ENCODE data around the gene NELL1. TPM values are rescaled to one million over a fixed set of nuclear protein-coding genes. Genes with fewer than 3 reads are reported as not detected.

NELL1 gene
- total RNA-seq, 1 experiment from 2014 or later, result 0.22 TPM

GRCh38 chr11:21343204-21343603, 673.8 kb downstream of the NELL1 start:
- Histone ChIP-seq H4K20me1 (ENCODE audit: control insufficient read depth, insufficient read depth, insufficient read length) (no peaks in the 10 kb centered on the region), H2BK15ac (ENCODE audit: low read depth, low read length) (no peak overlapping the region), H3K56ac (ENCODE audit: insufficient read length, low read depth, low read length) (no peak overlapping the region), H3T11ph (ENCODE audit: low read length) (no peak overlapping the region), H2AK5ac (ENCODE audit: insufficient read length, low read length) (no peak overlapping the region), H3K9ac (ENCODE audit: extremely low read depth, insufficient read length, low read length) (no peak overlapping the region), H3K23me2 (ENCODE audit: insufficient read length, low read depth, low read length, poor library complexity, severe bottlenecking) (no peaks in the 10 kb centered on the region), H3K18ac (ENCODE audit: insufficient read length, low read depth, low read length) (no peak overlapping the region), H3K23ac (ENCODE audit: insufficient read length, low read depth, low read length) (no peak overlapping the region), H3K4ac (ENCODE audit: low read depth, low read length) (no peak overlapping the region), H3K27ac (ENCODE audit: insufficient read length, low read depth, low read length) (no peak overlapping the region), H3K79me2 (ENCODE audit: insufficient read depth, low read length) (no peaks in the 10 kb centered on the region), H2BK120ac (ENCODE audit: low read depth, low read length, poor library complexity, severe bottlenecking) (no peak overlapping the region), H3K4me2 (ENCODE audit: insufficient read depth, insufficient read length, low read length) (no peak overlapping the region), H4K91ac (ENCODE audit: insufficient read length, low read depth, low read length) (no peak overlapping the region), H2BK5ac (ENCODE audit: insufficient read length, low read length) (no peak overlapping the region), H2BK12ac (ENCODE audit: insufficient read length, low read depth, low read length) (no peak overlapping the region), H3K4me1 (ENCODE audit: insufficient read depth, low read length) (no peaks in the 10 kb centered on the region), H2BK20ac (ENCODE audit: low read depth, low read length, poor library complexity, severe bottlenecking) (no peak overlapping the region), H3K27me3 (ENCODE audit: insufficient read depth, low read length) (no peaks in the 10 kb centered on the region), H4K8ac (replicated peaks; ENCODE audit: insufficient read length, low read depth, low read length) (no peak overlapping the region), H4K5ac (ENCODE audit: insufficient read length, low read depth, low read length) (no peak overlapping the region), H3K9me3 (ENCODE audit: control insufficient read depth, low read depth, low read length) (no peaks in the 10 kb centered on the region), H3K79me1 (ENCODE audit: insufficient read depth, low read depth, low read length, poor library complexity, severe bottlenecking) (no peaks in the 10 kb centered on the region), H2AFZ (ENCODE audit: low read length) (no peak overlapping the region), H3K14ac (ENCODE audit: insufficient read depth, low read length) (no peak overlapping the region)
- no peaks in the 10 kb centered on the region for H3K4me1 Mint-ChIP-seq
- H3K36me3 Mint-ChIP-seq (ENCODE audit: insufficient read depth in 1 of 3, low read depth in 3 of 3), result no peaks in the 10 kb centered on the region
- no peak for DNase-seq
- TF ChIP-seq CTCF (conservative IDR thresholded peaks at IDR 0.05), result no peak
- H3K9me3 Mint-ChIP-seq, result no peaks in the 10 kb centered on the region
- no peak overlapping the region for H3K4me3 Mint-ChIP-seq
- no CpG with 5 or more reads among the region's 2 CpGs for WGBS (ENCODE audit: extremely low coverage, insufficient read length, low lambda C conversion rate)
- no peaks in the 10 kb centered on the region for H3K27me3 Mint-ChIP-seq (ENCODE audit: low read depth)
- H3K27ac Mint-ChIP-seq, result no peak overlapping the region

Measured in H9 (cell line).